GM10266 (cell line): ENCODE results near the gene PRTN3.

ENCODE experiments used
- DNase-seq: peaks from one replicate; pipeline ENCODE4 v3.0.0; 2012; ENCODE audit errors: extremely low spot score
- TF ChIP-seq, protein P1 (sequence below): IDR thresholded peaks from 2 replicates; pipeline ENCODE4 v1.5.1; 2012; ENCODE audit warnings: mild to moderate bottlenecking, low read depth; ENCODE audit not compliant: control insufficient read depth, insufficient read depth; ENCODE audit errors: missing control alignments

PRTN3 gene

DNA sequence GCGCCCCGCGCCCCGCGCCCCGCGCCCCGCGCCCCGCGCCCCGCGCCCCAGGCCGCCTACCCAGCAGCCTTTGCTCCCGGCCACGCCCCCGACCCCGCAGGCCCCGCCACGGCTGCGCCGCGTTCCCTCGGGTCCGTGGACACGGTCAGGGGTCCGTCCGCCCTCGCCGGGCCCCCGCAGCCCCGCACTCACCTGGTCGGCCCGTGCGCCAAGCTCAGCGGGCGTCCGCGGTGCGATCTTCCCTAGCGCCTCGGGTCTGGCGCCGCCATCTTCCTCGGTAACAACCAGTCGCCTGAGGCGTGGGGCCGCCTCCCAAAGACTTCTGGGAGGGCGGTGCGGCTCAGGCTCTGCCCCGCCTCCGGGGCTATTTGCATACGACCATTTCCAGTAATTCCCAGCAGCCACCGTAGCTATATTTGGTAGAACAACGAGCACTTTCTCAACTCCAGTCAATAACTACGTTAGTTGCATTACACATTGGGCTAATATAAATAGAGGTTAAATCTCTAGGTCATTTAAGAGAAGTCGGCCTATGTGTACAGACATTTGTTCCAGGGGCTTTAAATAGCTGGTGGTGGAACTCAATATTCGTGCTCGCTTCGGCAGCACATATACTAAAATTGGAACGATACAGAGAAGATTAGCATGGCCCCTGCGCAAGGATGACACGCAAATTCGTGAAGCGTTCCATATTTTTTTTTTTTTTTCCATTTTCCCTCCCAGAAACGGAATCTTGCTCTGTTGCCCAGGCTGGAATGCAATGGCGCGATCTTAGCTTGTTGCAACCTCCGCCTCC lies 52.3 kb downstream of the PRTN3 start, which contains the start of the genes MED16 and RNU6-9:
TSS of gene MED16 (minus strand) at position 294 of the 796 bp plus-strand sequence. CDS start 2,056 bp downstream, outside the sequence.
TSS of gene RNU6-9 (plus strand) at position 591 of the 796 bp plus-strand sequence.
- TF ChIP-seq, protein P1, sequence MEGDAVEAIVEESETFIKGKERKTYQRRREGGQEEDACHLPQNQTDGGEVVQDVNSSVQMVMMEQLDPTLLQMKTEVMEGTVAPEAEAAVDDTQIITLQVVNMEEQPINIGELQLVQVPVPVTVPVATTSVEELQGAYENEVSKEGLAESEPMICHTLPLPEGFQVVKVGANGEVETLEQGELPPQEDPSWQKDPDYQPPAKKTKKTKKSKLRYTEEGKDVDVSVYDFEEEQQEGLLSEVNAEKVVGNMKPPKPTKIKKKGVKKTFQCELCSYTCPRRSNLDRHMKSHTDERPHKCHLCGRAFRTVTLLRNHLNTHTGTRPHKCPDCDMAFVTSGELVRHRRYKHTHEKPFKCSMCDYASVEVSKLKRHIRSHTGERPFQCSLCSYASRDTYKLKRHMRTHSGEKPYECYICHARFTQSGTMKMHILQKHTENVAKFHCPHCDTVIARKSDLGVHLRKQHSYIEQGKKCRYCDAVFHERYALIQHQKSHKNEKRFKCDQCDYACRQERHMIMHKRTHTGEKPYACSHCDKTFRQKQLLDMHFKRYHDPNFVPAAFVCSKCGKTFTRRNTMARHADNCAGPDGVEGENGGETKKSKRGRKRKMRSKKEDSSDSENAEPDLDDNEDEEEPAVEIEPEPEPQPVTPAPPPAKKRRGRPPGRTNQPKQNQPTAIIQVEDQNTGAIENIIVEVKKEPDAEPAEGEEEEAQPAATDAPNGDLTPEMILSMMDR: no peak
- peak; percentile 100 for DNase-seq

DNA sequence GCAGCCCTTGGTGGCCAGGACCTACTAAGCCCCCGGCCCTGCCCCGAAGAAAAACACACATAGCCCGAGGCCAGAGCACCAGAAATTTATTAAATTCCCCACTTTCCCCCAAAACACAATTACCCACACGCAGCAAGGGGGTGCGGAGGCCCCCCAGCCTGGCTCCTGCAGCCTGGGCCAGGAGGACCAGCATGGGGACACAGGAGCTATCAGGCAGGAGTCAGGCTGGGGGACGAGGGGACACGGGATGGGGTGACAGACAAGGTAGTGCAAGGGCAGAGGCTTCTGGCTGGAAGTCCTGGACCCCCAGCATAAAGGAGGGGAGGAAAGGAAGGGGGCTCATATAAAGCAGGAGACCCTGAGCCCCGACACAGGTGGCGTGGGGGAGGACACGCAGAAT lies 55.6 kb downstream of the PRTN3 start:
- TF ChIP-seq, protein P1: no peak
- no peak for DNase-seq

DNA sequence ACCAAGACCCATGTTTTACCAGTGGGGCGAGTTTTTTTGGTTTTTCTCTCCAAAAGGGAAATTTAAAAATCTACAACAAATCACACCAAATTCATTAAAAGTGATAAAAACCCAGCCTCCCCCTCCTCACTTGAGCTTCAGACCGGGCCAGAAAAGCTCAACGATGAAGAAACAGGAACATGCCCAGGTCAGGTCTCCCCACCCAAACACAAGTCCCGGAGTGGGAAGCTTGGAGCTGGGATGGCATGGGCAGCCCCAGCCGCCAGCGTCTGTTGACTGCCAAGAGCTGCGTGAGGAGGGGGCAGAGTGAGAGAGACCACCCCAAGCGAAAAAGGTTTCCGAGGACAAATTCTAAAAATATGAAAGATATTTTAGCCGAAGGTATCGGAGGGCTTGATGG lies 56.2 kb downstream of the PRTN3 start:
- TF ChIP-seq, protein P1: no peak

DNA sequence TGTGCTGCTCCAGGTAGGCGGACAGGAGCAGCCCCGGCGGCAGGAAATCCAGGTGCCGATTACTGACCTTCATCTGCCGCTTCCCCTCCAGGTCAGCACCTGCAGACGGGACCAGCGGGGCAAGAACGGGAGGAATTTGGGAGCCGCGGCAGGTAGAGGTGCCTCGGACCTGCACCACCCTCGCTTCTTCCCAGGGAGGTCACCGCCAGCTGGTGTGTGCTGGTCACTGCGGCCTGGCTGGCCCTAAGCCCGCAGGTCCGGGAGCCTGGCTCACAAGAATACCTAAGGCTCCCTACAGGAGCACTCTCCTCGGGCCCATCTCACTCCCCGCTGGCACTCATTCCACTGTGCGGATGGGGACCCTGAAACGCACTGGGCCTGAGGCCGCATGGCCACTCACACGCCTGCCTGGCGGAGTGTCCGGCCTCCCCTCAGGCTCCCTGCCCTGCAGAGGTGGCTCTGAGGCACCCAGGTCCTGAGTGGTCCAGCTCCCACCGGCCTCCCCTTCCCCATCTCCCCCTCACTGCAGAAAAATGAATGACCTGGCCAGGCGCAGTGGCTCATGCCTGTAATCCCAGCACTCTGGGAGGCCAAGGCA lies 56.7 kb downstream of the PRTN3 start:
- TF ChIP-seq, protein P1: peak; percentile 9
- no peak for DNase-seq

More for the DNA sequence above, 56.2 kb downstream of the PRTN3 start:
- no peak for DNase-seq
